Transverse colon (tissue), 4 donors: ENCODE measurements around the gene CCDC40. TPM values are rescaled to one million over a fixed set of nuclear protein-coding genes. Genes with fewer than 3 reads are reported as not detected.

Experiments used
- DNase-seq: peaks from one replicate; pipeline ENCODE4 v3.0.0-alpha.2; 2019
- H3K27ac ChIP-seq, 4 donors: fragments of 200-600 bp; sonication (generic); 2 replicates each; pipeline ENCODE4 v1.5.1; 2016 to 2018; ENCODE audit warnings: inconsistent platforms in 4 of 4
- H3K27me3 ChIP-seq: fragments of 200-600 bp; sonication (generic); 2 replicates; pipeline ENCODE4 v1.5.1; 2017; ENCODE audit warnings: inconsistent platforms
- H3K36me3 ChIP-seq, 4 donors: fragments of 200-600 bp; sonication (generic); 2 replicates each; pipeline ENCODE4 v1.5.1; 2017 to 2019; ENCODE audit warnings: inconsistent platforms in 4 of 4
- H3K4me1 ChIP-seq, 4 donors: fragments of 200-600 bp; sonication (generic); 2 replicates each; pipeline ENCODE4 v1.5.1; 2017 to 2020; ENCODE audit warnings: inconsistent platforms in 4 of 4
- H3K4me3 ChIP-seq, 4 donors: fragments of 200-600 bp; sonication (generic); 1 replicate in 1 of 4; 2 replicates in 3 of 4; pipeline versions ENCODE4 v1.5.1 to v1.6.1; 2017 to 2019; ENCODE audit warnings: inconsistent platforms in 4 of 4
- H3K9me3 ChIP-seq, 2 donors: fragments of 200-600 bp; sonication (generic); 2 replicates each; pipeline ENCODE4 v1.5.1; 2017 to 2019; ENCODE audit warnings: inconsistent platforms in 2 of 2
- CTCF ChIP-seq, 5 experiments: fragments of 200-600 bp in 3 of 5; fragments of 450-650 bp in 2 of 5; sonication (generic) in 3 of 5; IDR thresholded peaks; 1 replicate in 2 of 5; 2 replicates in 3 of 5; pipeline ENCODE4 v1.5.1; 2016 to 2017; ENCODE audit warnings: antibody characterized with exemption in 5 of 5, inconsistent platforms in 3 of 5, mild to moderate bottlenecking in 2 of 5, moderate library complexity in 1 of 5
- EP300 ChIP-seq: sonication (generic); formaldehyde crosslinking; IDR thresholded peaks from one replicate; pipeline ENCODE4 v1.6.1; 2017; ENCODE audit warnings: antibody characterized with exemption, low read depth
- POLR2A ChIP-seq: fragments of 450-650 bp; IDR thresholded peaks from one replicate; pipeline ENCODE4 v1.6.1; 2016; ENCODE audit warnings: antibody characterized with exemption, mild to moderate bottlenecking, moderate library complexity
- POLR2AphosphoS5 ChIP-seq, 3 donors: sonication (generic); formaldehyde crosslinking; IDR thresholded peaks; one replicate each; pipeline ENCODE4 v1.6.1; 2016; ENCODE audit warnings: antibody characterized with exemption in 3 of 3
- WGBS, 2 donors: methylation state at CpG; one replicate each; pipeline ENCODE4 v1.1.5; 2018; ENCODE audit warnings: low coverage in 1 of 2; 5-methylcytosine and 5-hydroxymethylcytosine counted together
- in situ Hi-C, 4 donors: fragments of 200-750 bp; cut with MboI; loops; one replicate each; pipeline versions ENCODE4 v1.15.0 to v1.15.1; 2017; ENCODE audit warnings: low sequenced_read_pairs in 3 of 4, low pct_ligation_motif_present in 1 of 4, low pct_unique_long_range_greater_than_20kb in 1 of 4
- intact Hi-C: fragments of 100-400 bp; cut with DNase I; formaldehyde crosslinking; loops from one replicate; pipeline ENCODE4 v1.15.1; 2023; ENCODE audit warnings: low total_unique reads
- total RNA-seq, 4 donors: library from RNA; depleted of rRNA; stranded (reverse); fragments of >200 nt; gene quantifications; one replicate each; pipeline ENCODE4 v1.1.0, GENCODE V29; 2016

CCDC40 gene
- total RNA-seq, 4 donors from 2014 or later = 0.75 to 2.8 (median 2.0) TPM

GRCh38 chr17:80102664-80103448, 66.4 kb downstream of the CCDC40 start:
- intact Hi-C loops (no loop called here), in situ Hi-C loops (no loop called here)
- 50 to 89% methylated on average over 1 to 15 of the region's 15 CpGs for WGBS, 2 donors
- Histone ChIP-seq H3K36me3 (no peaks in the 10 kb centered on the region), H3K27me3 (no peaks in the 10 kb centered on the region), H3K27ac (no peak overlapping the region), H3K4me3 (peak overlapping the region in 1 of 4 donors; percentile 65), H3K9me3 (no peaks in the 10 kb centered on the region), H3K4me1 (peaks cover 6 to 19% (median 17%) of the 10 kb centered on the region in 4 donors)
- no peak for DNase-seq
- TF ChIP-seq POLR2A (no peak), POLR2AphosphoS5 (IDR thresholded peaks at IDR 0.05) (no peak), CTCF (IDR thresholded peaks at IDR 0.05) (no peak), EP300 (no peak)

GRCh38 chr17:80103449-80104085, 67.1 kb downstream of the CCDC40 start:
- intact Hi-C loops = no loop called here
- no peak for TF ChIP-seq POLR2AphosphoS5 (IDR thresholded peaks at IDR 0.05)
- no peak for TF ChIP-seq EP300
- no peak for TF ChIP-seq POLR2A
- TF ChIP-seq CTCF (IDR thresholded peaks at IDR 0.05) = no peak
- 89% methylated on average over 19 of the region's 19 CpGs; no CpG with 5 or more reads in 1 of the 2 donors for WGBS, 2 donors

GRCh38 chr17:80104321-80104955, 68.0 kb downstream of the CCDC40 start:
- no peak overlapping the region for H3K27ac ChIP-seq
- in situ Hi-C loops (no loop called here), intact Hi-C loops (no loop called here)
- H3K9me3 ChIP-seq = no peaks in the 10 kb centered on the region
- H3K4me3 ChIP-seq = no peak overlapping the region
- H3K4me1 ChIP-seq = peaks cover 6 to 19% (median 17%) of the 10 kb centered on the region in 4 donors
- no peak for DNase-seq
- H3K36me3 ChIP-seq = no peaks in the 10 kb centered on the region
- no peaks in the 10 kb centered on the region for H3K27me3 ChIP-seq
- no peak for TF ChIP-seq POLR2A
- no peak for TF ChIP-seq EP300
- no peak for TF ChIP-seq CTCF (IDR thresholded peaks at IDR 0.05)
- no peak for TF ChIP-seq POLR2AphosphoS5 (IDR thresholded peaks at IDR 0.05)
- WGBS, 2 donors = 79% methylated on average over 26 of the region's 26 CpGs; no CpG with 5 or more reads in 1 of the 2 donors

More at GRCh38 chr17:80103449-80104085, 67.1 kb downstream of the CCDC40 start:
- Histone ChIP-seq H3K36me3 (no peaks in the 10 kb centered on the region), H3K27ac (no peak overlapping the region), H3K9me3 (no peaks in the 10 kb centered on the region), H3K4me3 (no peak overlapping the region), H3K27me3 (no peaks in the 10 kb centered on the region), H3K4me1 (peaks cover 6 to 19% (median 17%) of the 10 kb centered on the region in 4 donors)
- DNase-seq = no peak
- in situ Hi-C loops = no loop called here

GRCh38 chr17:80104956-80105375, 68.5 kb downstream of the CCDC40 start:
- Histone ChIP-seq H3K27me3 (no peaks in the 10 kb centered on the region), H3K9me3 (no peaks in the 10 kb centered on the region), H3K4me3 (no peak overlapping the region), H3K4me1 (peaks cover 6 to 19% (median 17%) of the 10 kb centered on the region in 4 donors), H3K27ac (no peak overlapping the region), H3K36me3 (no peaks in the 10 kb centered on the region)
- TF ChIP-seq EP300 = no peak
- TF ChIP-seq POLR2AphosphoS5 (IDR thresholded peaks at IDR 0.05) = no peak
- TF ChIP-seq POLR2A = no peak
- TF ChIP-seq CTCF (IDR thresholded peaks at IDR 0.05) = no peak
- in situ Hi-C loops (no loop called here), intact Hi-C loops (no loop called here)
- WGBS, 2 donors = 90% methylated on average over 18 of the region's 18 CpGs; no CpG with 5 or more reads in 1 of the 2 donors
- no peak for DNase-seq
